ENCODE measurements around the gene WDR7. TPM values are rescaled to one million over a fixed set of nuclear protein-coding genes. Genes with fewer than 3 reads are reported as not detected.

Gene WDR7
- total RNA-seq, 6 donors from 2014 or later: 17.8 to 58.7 (median 26.7) TPM

DNA sequence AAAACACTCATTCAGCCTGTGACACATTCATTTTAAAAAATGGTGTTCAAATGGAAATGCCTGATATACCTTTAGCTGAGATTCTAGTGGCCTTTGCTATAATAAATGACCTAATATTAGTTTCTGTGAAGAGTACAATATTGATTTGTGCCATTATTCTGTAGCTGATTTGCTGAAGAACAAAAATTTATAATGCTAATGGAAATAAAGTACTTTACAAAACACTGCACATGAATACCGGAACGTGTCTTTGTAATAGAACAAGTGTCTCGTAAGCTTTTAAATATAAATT lies 138.7 kb downstream of the WDR7 start:
- H3K36me3 ChIP-seq: peaks cover 0 to 9% (median 0%) of the 10 kb centered on the region in 4 donors
- TF ChIP-seq, protein P1, sequence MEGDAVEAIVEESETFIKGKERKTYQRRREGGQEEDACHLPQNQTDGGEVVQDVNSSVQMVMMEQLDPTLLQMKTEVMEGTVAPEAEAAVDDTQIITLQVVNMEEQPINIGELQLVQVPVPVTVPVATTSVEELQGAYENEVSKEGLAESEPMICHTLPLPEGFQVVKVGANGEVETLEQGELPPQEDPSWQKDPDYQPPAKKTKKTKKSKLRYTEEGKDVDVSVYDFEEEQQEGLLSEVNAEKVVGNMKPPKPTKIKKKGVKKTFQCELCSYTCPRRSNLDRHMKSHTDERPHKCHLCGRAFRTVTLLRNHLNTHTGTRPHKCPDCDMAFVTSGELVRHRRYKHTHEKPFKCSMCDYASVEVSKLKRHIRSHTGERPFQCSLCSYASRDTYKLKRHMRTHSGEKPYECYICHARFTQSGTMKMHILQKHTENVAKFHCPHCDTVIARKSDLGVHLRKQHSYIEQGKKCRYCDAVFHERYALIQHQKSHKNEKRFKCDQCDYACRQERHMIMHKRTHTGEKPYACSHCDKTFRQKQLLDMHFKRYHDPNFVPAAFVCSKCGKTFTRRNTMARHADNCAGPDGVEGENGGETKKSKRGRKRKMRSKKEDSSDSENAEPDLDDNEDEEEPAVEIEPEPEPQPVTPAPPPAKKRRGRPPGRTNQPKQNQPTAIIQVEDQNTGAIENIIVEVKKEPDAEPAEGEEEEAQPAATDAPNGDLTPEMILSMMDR (IDR thresholded peaks at IDR 0.05): no peak
- TF ChIP-seq EP300 (IDR thresholded peaks at IDR 0.05): no peak
- TF ChIP-seq POLR2A (IDR thresholded peaks at IDR 0.05): no peak
- no peak for TF ChIP-seq POLR2AphosphoS5 (IDR thresholded peaks at IDR 0.05)
- DNase-seq: no peak
- H3K27ac ChIP-seq: peak overlapping the region in 2 of 4 donors; percentile 14 to 66
- 96 to 97% methylated on average over 3 of the region's 3 CpGs for WGBS, 2 donors
- no peaks in the 10 kb centered on the region for H3K9me3 ChIP-seq
- H3K4me3 ChIP-seq: no peak overlapping the region
- H3K4me1 ChIP-seq: no peaks in the 10 kb centered on the region
- no peak for ATAC-seq (ENCODE audit: low FRiP score in 2 of 2)
- no peaks in the 10 kb centered on the region for H3K27me3 ChIP-seq

DNA sequence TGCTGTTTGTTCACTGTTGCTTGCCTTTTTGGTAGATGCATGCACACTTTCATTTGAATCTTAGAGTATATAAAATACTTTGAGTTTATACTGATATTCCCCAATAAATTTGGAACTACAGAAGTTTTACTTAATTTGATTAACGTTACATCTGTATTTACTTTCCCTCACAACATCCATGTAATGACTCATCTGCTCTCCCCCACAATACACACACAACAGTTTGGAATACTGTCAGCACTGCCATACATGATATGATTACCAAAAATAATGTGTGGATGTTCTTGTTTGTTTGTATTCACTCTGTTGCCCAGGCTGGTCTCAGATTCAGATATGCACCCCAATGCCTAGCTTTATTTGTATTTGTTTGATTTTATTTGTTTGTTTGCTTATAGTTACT lies 144.2 kb downstream of the WDR7 start:
- WGBS, 2 donors: 81 to 96% methylated on average over 1 of the region's 1 CpG
- DNase-seq (no peak), ATAC-seq (ENCODE audit: low FRiP score in 2 of 2) (no peak)
- no peaks in the 10 kb centered on the region for H3K36me3 ChIP-seq
- H3K4me3 ChIP-seq: no peak overlapping the region
- no peaks in the 10 kb centered on the region for H3K9me3 ChIP-seq
- H3K4me1 ChIP-seq: no peaks in the 10 kb centered on the region
- no peak overlapping the region for H3K27ac ChIP-seq
- H3K27me3 ChIP-seq: no peaks in the 10 kb centered on the region
- TF ChIP-seq POLR2AphosphoS5 (IDR thresholded peaks at IDR 0.05) (no peak), EP300 (IDR thresholded peaks at IDR 0.05) (no peak), POLR2A (IDR thresholded peaks at IDR 0.05) (no peak)
- TF ChIP-seq, protein P1 (IDR thresholded peaks at IDR 0.05): no peak

DNA sequence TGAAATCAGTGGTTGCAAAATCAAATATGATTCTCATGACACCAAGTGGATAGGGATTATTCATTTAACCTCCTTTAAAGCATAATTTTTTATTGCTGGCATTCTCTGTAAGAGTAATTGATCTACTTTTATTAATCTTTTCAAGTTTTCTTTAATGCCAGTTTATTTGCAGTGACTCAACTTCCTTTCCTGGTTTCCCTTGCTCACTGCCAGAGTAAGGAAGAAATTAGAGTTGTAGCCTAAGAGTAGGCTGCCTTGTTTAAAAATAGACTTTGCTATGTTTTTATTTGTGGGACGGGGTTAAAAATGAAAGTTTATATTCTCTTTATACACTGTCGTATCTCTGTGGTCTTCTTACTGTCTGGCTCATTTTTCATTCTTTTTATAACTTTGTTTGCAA lies 148.6 kb downstream of the WDR7 start:
- peaks cover 0 to 4% (median 1%) of the 10 kb centered on the region in 4 donors for H3K36me3 ChIP-seq
- no peak for DNase-seq

DNA sequence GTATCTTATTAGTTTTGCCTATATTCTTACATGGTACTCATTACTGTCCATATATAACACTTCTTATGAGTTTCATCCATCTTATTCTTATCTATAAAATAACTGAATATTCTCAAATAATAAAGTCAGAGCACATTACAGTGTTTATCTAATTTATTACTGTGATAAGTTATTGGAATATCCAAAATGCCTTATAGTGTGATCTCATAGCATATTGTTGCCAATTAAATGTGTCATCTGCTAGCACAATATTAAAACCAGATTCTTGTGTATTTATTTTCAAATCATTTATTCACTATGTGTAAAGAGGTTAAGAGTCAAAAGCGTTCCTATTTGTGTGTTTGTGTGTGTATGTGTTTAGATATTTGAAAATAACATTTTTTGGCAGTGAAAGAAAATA lies 151.9 kb downstream of the WDR7 start:
- no peak for DNase-seq
- no peaks in the 10 kb centered on the region for H3K4me1 ChIP-seq
- H3K9me3 ChIP-seq: no peaks in the 10 kb centered on the region
- no peak overlapping the region for H3K4me3 ChIP-seq
- TF ChIP-seq POLR2A (IDR thresholded peaks at IDR 0.05): no peak
- TF ChIP-seq, protein P1 (IDR thresholded peaks at IDR 0.05): no peak
- TF ChIP-seq POLR2AphosphoS5 (IDR thresholded peaks at IDR 0.05): no peak
- no peak for TF ChIP-seq EP300 (IDR thresholded peaks at IDR 0.05)
- H3K27me3 ChIP-seq: no peaks in the 10 kb centered on the region
- no peak for ATAC-seq (ENCODE audit: low FRiP score in 2 of 2)
- H3K36me3 ChIP-seq: peaks cover 0 to 4% (median 1%) of the 10 kb centered on the region in 4 donors
- H3K27ac ChIP-seq: no peak overlapping the region
- 91 to 98% methylated on average over 1 of the region's 1 CpG for WGBS, 2 donors

More for the DNA sequence above, 148.6 kb downstream of the WDR7 start:
- Histone ChIP-seq H3K4me3 (no peak overlapping the region), H3K4me1 (no peaks in the 10 kb centered on the region), H3K9me3 (no peaks in the 10 kb centered on the region), H3K27ac (no peak overlapping the region), H3K27me3 (no peaks in the 10 kb centered on the region)
- WGBS, 2 donors: 48 to 53% methylated on average over 2 of the region's 2 CpGs
- ATAC-seq (ENCODE audit: low FRiP score in 2 of 2): no peak
- TF ChIP-seq, protein P1 (IDR thresholded peaks at IDR 0.05): no peak
- TF ChIP-seq POLR2AphosphoS5 (IDR thresholded peaks at IDR 0.05) (no peak), POLR2A (IDR thresholded peaks at IDR 0.05) (no peak), EP300 (IDR thresholded peaks at IDR 0.05) (no peak)

DNA sequence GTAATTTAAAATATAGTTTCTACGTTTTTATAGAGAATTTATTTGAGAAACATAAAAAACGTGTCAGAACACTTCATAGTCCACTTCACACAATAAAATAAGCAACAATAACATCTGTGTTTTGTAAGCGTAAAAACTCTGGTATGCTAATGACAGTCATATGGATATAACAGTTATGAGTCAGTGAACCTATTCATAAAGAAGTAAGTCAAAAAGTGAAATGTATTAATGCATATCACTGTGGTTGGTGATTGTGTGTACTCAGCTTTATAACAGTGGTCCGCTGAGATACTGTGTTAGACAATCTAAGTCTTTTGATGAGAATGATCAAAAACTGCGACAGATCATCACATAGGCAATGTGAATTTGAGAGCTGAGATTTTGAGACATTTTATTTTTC lies 153.2 kb downstream of the WDR7 start:
- Histone ChIP-seq H3K36me3 (peaks cover 0 to 4% (median 1%) of the 10 kb centered on the region in 4 donors), H3K27ac (no peak overlapping the region), H3K4me1 (no peaks in the 10 kb centered on the region), H3K4me3 (no peak overlapping the region), H3K27me3 (no peaks in the 10 kb centered on the region), H3K9me3 (no peaks in the 10 kb centered on the region)
- no peak for ATAC-seq (ENCODE audit: low FRiP score in 2 of 2)
- no peak for TF ChIP-seq EP300 (IDR thresholded peaks at IDR 0.05)
- no peak for TF ChIP-seq POLR2AphosphoS5 (IDR thresholded peaks at IDR 0.05)
- WGBS, 2 donors: 89 to 94% methylated on average over 5 of the region's 5 CpGs
- DNase-seq: no peak
